ENCODE results near the gene LPGAT1.

- TF ChIP-seq, protein P1, sequence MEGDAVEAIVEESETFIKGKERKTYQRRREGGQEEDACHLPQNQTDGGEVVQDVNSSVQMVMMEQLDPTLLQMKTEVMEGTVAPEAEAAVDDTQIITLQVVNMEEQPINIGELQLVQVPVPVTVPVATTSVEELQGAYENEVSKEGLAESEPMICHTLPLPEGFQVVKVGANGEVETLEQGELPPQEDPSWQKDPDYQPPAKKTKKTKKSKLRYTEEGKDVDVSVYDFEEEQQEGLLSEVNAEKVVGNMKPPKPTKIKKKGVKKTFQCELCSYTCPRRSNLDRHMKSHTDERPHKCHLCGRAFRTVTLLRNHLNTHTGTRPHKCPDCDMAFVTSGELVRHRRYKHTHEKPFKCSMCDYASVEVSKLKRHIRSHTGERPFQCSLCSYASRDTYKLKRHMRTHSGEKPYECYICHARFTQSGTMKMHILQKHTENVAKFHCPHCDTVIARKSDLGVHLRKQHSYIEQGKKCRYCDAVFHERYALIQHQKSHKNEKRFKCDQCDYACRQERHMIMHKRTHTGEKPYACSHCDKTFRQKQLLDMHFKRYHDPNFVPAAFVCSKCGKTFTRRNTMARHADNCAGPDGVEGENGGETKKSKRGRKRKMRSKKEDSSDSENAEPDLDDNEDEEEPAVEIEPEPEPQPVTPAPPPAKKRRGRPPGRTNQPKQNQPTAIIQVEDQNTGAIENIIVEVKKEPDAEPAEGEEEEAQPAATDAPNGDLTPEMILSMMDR (IDR thresholded peaks at IDR 0.05; ENCODE audit: extremely low read depth in 1 of 2, insufficient read depth in 1 of 2, low read depth in 1 of 2, low read length in 2 of 2) = no peak
- TF ChIP-seq POLR2A (IDR thresholded peaks at IDR 0.05; ENCODE audit: low read depth, low read length) = no peak
- no peak for TF ChIP-seq EZH2 (IDR thresholded peaks at IDR 0.05; ENCODE audit: borderline replicate concordance, low read depth, low read length, severe bottlenecking)
- no peak for TF ChIP-seq POLR2AphosphoS5 (IDR thresholded peaks at IDR 0.05; ENCODE audit: insufficient read depth, low read depth, low read length)
- no peak for TF ChIP-seq MAX (IDR thresholded peaks at IDR 0.05; ENCODE audit: insufficient read depth, insufficient read length)
- TF ChIP-seq MYC (IDR thresholded peaks at IDR 0.05; ENCODE audit: low read depth, low read length) = no peak
- no peak for TF ChIP-seq JUN (IDR thresholded peaks at IDR 0.05; ENCODE audit: borderline replicate concordance, insufficient read depth, insufficient read length, low read depth)
These were observed 572 bp downstream of the LPGAT1 start for GRCh38 chr1:211830055-211830327.
